GM18502 (cell line): ENCODE data around the gene SCML2.
A peak's percentile ranks its signal among the peaks of the same experiment; 100 is the strongest.
"Not testable (repeated sequence)": the region's sequence is repeated elsewhere in the genome, so short reads cannot be mapped to it uniquely, and the experiment has no call there.

ENCODE experiments used
- ATAC-seq: cut with Tn5 transposase; IDR thresholded peaks from one replicate; pipeline ENCODE4 v1.9.1; 2021; ENCODE audit warnings: mild to moderate bottlenecking; ENCODE audit not compliant: unreplicated experiment, poor library complexity

SCML2 gene

DNA sequence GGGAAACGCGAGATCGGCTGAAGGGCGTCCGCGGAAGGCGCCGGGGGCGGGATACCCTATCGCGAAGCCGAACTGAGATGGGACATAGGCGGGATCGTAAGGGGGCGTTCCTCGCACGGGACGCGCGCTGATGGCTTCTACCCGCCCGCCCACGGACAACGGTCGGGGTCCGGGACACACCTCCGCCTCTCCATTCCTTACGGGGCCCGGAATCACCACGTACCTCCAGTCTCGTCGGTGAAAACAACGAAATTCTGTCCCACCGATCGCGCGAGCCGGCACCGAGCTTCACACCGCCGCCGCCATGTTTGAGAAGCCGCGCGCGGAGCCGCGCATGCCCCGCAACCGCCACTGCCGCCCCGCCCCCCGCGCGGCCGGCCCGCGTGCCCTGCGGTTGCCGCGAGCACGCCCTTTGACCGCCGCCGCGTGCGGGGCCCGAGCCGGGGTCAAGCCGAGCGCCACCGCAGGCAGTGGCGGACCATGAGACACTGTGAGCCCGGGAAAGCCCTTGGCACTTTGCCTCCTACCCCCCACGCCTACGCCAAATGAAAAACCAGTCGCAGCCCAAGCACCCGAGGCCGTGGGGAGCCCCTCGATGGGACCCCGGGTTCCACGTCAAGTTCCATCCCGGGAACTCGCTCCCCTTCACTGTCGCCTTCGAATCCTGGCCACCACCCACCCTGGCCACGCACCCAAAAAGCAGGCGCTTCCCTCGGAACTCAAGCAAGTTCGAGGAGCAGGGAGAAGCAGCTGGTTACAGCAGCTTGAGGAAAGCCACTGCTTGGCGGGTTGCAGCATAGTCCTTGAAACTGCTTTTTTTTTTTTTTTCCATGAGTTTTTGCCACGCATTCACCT, at the start of gene SCML2:
SCML2 (minus strand) TSS at position 320 of the 855 bp plus-strand sequence. CDS start 20,617 bp downstream, outside the sequence.
- peak; percentile 49 for ATAC-seq

DNA sequence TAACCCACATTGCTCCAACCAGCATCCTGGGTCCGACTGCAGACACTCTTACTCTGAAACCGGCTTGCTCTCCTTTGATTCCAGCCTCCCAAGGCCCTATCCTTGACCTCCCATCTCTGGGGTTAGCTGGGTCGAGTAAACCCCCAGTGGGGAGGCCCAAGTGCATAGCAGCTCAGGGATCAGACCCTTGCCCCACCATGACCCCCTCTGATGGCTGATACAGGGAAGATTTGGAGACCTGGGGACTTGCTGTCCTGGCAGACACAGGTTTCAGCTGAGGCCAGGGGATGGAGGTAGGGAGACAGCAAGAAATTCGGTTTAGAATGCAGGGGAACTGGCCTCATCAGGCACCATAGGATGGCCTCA, 47.3 kb upstream of the SCML2 start:
- no peak for ATAC-seq

DNA sequence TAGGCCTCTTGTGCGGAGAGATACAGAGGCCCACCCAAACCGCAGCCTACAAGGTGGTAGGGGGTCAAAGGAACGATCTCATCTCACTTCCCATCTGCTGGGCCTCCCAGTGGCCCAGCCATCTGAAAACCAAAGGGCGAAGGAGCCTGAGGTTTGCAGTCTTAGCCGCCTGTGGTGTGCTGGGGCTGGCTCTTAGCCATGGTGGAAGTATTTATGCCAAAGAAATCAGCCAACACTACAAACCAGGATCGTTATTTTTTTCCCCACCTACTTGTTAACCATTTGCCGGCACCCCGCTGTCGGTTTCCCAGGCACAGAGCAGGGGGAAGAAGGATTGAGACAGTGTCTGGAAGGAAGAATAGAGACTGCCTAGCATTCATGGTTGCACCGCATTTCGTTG, 40.0 kb upstream of the SCML2 start:
- no peak for ATAC-seq

DNA sequence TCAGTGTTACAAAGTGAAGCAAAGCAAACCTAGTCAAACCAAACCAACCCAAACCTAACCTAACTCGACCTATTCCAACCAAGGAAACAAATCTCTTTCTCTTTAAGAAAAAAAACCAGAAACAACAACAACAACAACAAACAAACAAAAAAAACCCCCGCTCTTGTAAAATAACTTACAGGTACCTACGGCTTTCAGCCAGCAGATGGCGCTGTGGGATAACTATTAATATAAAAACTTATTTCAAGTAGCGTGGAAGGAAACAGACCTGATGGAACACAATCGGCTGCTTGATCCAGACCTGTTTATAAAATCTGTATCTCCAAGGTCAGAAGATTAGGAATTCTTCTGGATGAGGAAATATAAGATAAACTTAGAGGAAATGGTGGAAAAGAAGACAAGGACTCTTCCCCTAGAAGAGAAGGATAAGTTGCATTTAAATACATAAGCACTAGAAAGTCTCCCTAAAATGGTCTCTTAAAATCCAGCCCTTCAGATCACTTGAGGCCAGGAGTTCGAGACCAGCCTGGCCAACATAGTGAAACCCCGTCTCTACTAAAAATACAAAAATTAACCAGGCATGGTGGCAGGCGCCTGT, 36.6 kb upstream of the SCML2 start:
- no peak for ATAC-seq

DNA sequence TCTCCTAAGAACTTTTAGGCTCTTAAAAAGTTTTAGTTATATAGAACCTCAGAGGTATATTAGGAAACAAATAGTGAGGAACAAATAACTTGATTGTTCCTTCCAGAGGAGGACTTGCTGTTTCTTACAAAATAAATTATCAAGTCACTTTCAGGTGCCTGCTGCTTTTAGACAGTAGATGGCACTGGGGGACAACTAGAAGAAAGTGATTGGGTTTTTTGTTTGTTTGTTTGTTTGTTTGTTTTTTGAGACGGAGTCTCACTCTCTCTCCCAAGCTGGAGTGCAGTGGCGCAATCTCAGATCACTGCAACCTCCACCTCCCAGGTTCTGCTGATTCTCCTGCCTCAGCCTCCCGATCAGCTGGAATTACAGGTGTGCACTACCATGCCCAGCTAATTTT, 35.5 kb upstream of the SCML2 start:
- no peak for ATAC-seq

DNA sequence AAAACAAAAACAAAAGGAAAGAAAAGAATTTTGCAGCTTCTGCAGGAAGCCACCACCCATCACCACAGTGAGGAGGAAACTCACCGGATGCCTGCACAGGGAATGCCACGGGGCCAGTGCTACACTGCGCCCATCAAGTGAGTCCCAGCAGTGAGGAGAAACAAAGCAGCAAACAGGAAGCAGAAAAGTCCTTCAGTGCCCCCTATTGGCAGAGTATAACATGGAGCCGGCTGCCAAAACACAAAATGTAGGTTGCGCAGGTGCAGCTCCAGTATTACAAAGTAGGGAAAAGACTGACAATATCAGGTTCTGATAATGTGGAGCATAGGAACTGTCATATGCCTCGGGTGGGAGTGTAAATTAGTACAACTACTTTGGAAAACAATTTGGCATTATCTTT, 23.3 kb upstream of the SCML2 start:
- no peak for ATAC-seq

DNA sequence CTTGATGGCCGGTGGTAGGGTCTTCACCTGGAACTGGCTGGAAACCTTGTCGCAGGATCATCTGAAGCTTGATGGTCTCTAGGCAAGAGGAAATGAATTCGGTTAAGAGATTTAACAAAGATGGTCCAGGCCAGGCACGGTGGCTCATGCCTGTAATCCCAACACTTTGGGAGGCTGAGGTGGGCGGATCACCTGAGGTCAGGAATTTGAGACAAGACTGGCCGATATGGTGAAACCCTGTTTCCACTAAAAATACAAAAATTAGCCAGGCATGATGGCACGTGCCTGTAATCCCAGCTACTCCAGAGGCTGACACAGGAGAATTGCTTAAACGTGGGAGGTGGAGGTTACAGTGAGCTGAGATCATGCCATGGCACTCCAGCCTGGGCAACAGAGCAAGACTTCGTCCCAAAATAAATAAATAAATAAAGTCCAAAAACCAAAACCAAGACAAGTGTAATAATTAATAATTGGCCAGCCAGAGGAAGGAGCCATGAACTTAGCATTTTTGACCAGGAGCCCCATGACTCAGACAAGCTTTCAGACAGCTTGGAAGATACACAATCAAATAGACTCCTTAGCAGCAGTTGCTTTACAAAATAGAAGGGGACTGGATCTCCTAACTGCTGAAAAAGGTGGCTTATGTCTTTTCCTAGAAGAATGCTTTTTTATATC, 20.8 kb upstream of the SCML2 start:
- ATAC-seq, result not testable (repeated sequence)

DNA sequence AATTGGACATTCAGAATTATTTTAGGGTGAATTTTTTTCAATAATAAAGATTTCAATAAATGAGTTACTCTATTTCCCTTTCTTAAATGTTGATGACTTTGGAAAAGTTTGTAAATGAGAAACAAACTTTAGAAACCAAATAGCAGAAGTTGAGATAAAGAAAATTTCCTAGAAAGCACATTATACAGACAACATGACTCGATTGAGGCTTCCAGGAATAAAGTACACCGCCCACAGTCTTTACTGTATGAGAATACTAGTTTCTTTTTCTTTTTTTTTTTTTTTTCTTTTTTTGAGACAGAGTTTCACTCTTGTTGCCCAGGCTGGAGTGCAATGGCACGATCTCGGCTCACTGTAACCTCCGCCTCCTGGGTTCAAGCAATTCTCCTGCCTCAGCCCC, 14.6 kb upstream of the SCML2 start:
- not testable (repeated sequence) for ATAC-seq

DNA sequence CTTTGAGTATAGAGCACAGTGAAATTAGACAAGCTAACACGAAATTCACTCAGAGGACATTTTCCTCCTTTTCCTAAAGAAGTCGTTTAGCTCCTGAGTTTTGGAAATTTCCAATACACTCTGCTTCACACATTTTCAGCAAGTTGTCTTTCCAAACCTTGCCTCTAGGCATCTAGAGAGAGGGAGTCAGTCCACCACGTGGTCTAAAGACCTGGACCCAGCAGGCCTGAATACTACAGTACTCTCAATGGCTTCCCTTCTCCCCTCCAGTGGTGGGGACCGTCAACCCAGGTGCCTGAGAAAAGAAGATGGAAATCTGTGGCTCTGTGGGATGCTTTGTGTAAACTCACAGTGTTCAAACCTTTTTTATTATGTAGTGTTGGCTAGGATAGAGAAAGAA, 13.9 kb upstream of the SCML2 start:
- ATAC-seq, result no peak

DNA sequence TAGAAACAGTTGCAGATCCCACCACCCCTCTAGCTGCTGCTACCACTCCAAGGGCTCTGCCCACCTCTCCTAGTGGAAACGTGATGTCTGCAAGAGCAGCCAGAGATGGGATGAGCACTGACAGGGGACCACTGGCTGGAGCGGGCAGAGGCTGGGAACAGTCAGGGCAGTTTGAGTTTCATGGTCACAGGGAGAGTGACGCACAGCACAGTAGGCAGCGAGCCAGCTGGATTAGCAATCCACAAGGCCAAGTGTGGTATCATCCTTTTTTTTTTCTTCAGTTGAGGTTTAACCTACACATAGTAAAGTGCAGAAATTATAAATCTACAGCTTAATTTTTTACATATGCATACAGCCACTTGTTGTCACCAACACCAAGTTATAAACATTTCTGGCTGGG, 6.4 kb upstream of the SCML2 start:
- no peak for ATAC-seq

DNA sequence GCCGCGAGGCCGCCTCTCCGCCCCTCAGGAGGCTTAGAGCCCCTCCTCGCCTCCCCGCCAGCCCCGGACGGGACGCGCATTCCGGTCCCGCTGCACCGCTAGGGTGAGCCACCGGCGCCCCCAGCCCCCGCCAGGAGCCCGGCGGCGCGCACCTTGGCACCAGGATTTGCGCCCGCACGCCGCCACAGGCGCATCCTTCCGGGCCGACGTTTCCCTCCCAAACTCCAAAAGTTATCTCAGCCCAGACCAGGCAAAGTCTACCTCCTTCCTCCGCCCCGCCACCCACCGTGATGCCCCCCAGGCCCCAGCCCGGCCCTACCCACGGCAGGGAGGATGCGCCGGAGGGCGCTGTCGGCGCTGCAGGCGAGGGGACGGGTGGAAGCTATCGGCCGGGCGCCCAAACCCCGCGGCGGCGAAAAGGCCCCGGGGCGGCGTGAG, 538 bp downstream of the SCML2 start:
- peak; percentile 34 for ATAC-seq

DNA sequence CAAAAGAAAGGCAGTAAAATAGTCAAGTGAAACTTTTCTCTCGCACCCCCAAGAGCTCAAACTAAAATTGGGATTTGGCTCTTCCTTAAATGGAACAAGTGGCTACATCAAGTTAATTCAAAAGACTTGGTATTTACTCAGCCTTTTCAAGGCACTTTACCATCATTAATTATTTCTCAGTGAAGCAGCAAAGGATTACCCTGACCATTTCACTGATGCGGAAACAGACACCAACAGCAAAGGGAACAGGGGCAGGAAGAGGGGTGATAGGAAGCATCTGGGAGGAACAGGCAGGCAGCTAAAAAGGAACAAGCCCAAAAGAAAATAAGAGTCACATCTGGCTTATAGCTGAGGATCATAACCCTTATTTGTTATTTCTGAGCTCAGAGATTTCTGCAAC, 2.7 kb downstream of the SCML2 start:
- no peak for ATAC-seq

DNA sequence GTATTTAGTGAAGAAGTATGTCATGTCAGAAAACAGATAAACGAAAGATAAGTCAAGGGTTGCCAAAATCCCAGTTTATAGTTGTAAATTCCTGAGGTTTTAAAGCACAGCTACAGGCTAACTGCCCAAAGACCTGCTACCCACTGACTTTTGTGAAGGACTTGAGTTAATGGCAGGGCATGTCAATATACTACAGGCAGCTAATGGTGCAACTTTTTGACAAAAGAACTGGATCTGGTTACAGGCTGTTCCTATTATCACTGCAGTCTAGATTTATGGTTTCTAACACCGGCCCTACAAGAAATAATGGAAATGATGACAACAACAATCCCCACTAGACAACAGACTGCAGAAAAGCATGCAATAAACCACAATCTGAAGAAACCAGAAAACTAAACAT, 6.4 kb downstream of the SCML2 start:
- no peak for ATAC-seq

DNA sequence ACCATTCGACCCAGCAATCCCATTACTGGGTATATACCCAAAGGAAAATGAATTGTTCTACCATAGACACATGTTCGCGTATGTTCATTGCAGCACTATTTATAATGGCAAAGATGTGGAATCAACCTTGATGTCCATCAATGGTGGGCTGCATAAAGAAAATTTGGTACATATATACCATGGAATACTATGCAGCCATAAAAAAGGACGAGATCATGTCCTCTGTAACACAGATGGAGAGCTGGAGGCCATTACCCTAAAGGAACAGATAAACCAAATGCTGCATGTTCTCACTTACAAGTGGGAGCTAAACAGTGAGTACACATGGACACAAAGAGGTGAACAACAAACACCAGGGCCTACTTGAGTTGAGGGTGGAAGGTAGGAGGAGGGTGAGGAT, 45.1 kb downstream of the SCML2 start:
- ATAC-seq, result no peak

DNA sequence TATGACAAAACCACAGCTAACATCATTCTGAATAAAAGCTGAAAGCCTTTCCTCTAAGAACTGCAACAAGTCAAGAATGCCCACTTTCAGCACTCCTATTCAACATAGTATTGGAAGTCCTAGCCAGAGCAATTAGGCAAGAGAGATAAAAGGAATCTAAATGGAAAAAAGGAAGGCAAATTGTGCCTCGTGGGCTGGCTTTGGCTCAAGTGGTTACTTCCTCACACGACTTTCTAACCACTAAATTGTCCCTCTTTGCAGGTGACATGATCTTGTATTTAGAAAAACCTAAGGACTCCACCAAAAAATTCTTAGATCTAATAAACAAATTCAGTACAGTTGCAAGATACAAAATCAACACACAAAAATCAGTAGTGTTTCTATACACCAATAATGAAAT, 57.2 kb downstream of the SCML2 start:
- no peak for ATAC-seq

DNA sequence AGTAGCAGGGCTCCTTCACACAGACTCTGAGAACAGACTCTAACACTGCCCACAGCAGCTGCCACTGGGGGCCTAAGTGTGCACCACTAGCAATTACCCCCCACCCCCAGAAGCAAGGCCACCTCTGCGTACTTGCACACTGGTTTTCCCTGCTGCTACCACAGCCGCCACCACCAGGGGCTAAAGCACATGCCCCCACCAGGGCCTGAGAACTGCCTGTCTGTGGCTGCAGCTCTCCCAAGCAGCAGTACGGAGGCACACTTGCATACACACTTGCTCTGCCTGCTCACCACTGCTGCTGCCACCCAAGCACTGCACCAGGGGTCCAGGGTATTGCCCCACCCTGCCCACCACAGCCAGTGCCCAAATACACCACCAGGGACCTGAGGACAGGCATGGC, 59.6 kb downstream of the SCML2 start:
- ATAC-seq, result no peak

DNA sequence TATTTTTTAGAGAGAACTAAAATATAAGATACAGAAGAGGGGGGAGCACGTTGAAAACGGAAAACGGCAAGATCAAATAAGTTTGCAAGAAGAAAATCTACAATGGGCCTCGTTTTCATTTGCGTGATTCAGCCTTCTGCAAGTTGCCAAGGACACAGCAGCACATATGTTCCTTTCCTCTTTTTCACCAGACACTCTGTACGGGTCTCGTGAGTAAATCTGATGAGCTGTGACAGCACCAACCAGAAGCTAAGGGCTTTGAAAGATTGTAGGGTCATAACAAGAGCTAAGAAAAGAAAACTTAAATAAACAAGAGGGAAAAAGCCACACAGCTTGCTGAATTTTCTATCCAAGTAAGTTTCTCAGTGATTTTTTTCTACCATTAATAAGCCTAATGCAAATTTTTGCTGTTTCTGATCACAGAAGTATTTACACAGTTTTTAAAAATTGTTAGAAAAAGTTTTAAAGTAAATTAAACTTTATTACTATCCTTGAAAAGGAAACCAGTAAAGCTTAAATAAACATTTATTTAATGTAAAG, 63.4 kb downstream of the SCML2 start:
- ATAC-seq, result no peak

DNA sequence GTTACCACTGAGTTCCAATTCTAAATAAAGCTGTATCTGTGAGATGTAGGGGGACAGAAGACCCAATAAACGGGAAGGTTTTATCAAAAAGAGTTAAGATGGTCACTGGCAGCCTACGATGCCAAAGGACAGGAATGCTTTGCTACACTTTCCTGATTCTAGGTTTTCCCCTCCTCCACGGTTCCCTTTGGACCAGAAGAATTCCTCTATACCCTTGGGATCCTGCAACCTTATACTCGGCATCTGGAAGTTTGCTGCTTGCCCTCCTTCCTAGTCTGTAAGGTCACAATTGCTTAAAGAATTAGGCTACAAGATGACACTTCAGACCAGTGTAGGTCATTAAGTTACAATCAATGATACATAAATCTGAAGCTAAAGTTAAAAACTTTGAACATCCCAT, 64.3 kb downstream of the SCML2 start:
- ATAC-seq, result no peak

DNA sequence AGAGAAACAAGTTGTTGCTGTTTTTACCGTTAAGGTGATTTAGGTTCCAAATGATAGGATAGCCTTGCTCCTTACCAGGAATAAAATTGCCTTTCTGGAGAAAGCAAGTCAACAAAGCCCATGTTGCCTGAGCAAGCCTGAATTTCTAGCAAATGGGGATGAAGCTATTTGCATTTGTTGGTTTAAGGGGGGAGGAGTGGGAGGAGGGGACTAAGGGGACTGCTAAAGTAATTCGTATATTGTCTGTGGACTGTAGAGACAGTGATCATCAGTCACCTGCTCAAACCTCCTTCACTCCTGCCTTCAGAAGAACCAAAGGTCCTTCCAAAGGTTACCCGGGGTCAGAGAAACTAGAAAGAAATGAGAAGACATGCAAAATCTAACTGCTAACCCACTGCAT, 65.8 kb downstream of the SCML2 start:
- no peak for ATAC-seq

DNA sequence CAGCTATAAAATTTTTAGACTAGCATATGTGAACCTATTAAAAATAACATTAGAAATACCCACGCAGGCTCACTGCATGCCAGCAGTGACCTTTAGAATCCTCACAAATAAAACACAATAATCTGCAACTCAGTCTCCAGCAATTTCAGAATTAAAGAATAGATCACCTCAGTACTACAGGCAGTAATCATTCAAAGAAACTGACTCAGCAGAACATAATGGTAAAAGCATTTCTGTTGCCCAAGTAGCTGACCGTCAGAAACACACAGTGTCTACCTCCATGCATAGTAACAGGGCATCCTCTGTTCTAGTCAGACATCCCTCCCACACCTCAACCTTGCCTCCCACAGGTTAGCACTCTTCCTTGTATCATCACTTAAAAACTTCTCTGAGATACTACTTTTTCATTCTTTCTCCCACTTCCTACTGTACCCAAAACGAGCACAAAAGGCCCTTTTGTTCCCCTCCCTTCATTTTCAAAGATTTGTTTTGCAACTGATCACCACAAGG, 68.1 kb downstream of the SCML2 start:
- no peak for ATAC-seq

DNA sequence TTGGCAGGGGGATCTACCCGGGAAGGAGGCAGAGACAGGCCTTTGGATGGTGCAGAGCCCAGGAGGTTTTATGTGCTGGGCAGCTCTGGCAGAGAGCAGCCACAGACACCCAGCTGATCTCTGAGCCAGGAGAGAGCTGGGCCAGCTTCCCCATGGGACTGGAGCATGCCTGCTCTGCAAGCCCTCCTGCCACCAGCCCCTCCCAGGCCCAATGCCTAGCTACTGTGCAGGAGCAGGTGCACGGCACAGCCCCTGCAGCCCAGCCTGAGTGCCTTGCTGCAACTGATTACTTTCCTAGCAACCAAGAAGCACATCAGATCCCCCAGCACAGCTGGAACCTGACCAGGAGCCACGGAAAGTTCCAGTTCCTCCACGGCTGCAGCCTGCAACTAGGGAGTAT, 76.0 kb downstream of the SCML2 start:
- no peak for ATAC-seq
